MM.1S (cell line): Measurements from ENCODE around the gene PAPSS1.

ENCODE experiments used
- DNase-seq: peaks from one replicate; pipeline ENCODE4 v3.0.0-alpha.2; 2015
- H2AFZ ChIP-seq: fragments of 300-600 bp; sonication (generic); 2 replicates; pipeline ENCODE4 v1.6.0; 2016; ENCODE audit warnings: antibody characterized with exemption, low read length
- H3F3A ChIP-seq: fragments of 300-600 bp; sonication (generic); 2 replicates; pipeline ENCODE4 v1.6.1; 2016; ENCODE audit warnings: mild to moderate bottlenecking, antibody characterized with exemption, low read length, moderate library complexity, mixed read lengths; ENCODE audit not compliant: insufficient read depth
- H3K27ac ChIP-seq: fragments of 300-600 bp; sonication (generic); 2 replicates; pipeline ENCODE4 v1.5.1; 2016; ENCODE audit warnings: mild to moderate bottlenecking, low read length
- H3K27me3 ChIP-seq: fragments of 300-600 bp; sonication (generic); replicated peaks from 2 replicates; pipeline ENCODE4 v1.6.0; 2016; ENCODE audit warnings: low read length; ENCODE audit not compliant: insufficient read depth
- H3K36me3 ChIP-seq: fragments of 300-600 bp; sonication (generic); replicated peaks from 2 replicates; pipeline ENCODE4 v1.6.1; 2016; ENCODE audit warnings: mild to moderate bottlenecking, low read length, mixed read lengths; ENCODE audit not compliant: insufficient read depth
- H3K4me1 ChIP-seq: fragments of 300-600 bp; sonication (generic); 2 replicates; pipeline ENCODE4 v1.6.1; 2016; ENCODE audit warnings: low read length, mixed read lengths
- H3K4me2 ChIP-seq: fragments of 300-600 bp; sonication (generic); 2 replicates; pipeline ENCODE4 v1.6.0; 2016; ENCODE audit warnings: low read depth, low read length
- H3K4me3 ChIP-seq: fragments of 300-600 bp; sonication (generic); 2 replicates; pipeline ENCODE4 v1.5.1; 2016; ENCODE audit warnings: low read length, mixed read lengths
- H3K79me2 ChIP-seq: fragments of 300-600 bp; sonication (generic); 2 replicates; pipeline ENCODE4 v1.6.1; 2016; ENCODE audit warnings: mixed run types, low read length, mixed read lengths
- H3K9ac ChIP-seq: fragments of 300-600 bp; sonication (generic); 2 replicates; pipeline ENCODE4 v1.6.1; 2016; ENCODE audit warnings: low read length, mixed read lengths
- H3K9me2 ChIP-seq: fragments of 300-600 bp; sonication (generic); replicated peaks from 2 replicates; pipeline ENCODE4 v1.6.1; 2016; ENCODE audit warnings: mild to moderate bottlenecking, low read length, mixed read lengths; ENCODE audit not compliant: insufficient read depth
- H3K9me3 ChIP-seq: fragments of 300-600 bp; sonication (generic); replicated peaks from 2 replicates; pipeline ENCODE4 v1.6.1; 2016; ENCODE audit warnings: mild to moderate bottlenecking, low read length, mixed read lengths; ENCODE audit not compliant: insufficient read depth
- H4K20me1 ChIP-seq: fragments of 300-600 bp; sonication (generic); 2 replicates; pipeline ENCODE4 v1.6.1; 2016; ENCODE audit warnings: mild to moderate bottlenecking, low read length, moderate library complexity, mixed read lengths; ENCODE audit not compliant: insufficient read depth
- EZH2 ChIP-seq: fragments of 300-600 bp; sonication (generic); optimal IDR thresholded peaks from 2 replicates; pipeline ENCODE3; 2017; ENCODE audit warnings: low read depth, mild to moderate bottlenecking, antibody characterized with exemption, low read length, mixed read lengths
- EZH2phosphoT487 ChIP-seq: fragments of 300-600 bp; sonication (generic); IDR thresholded peaks from 2 replicates; pipeline ENCODE4 v1.6.1; 2018; ENCODE audit warnings: antibody characterized with exemption, low read length
- TF ChIP-seq, protein P1 (sequence below): fragments of 300-600 bp; sonication (generic); IDR thresholded peaks from 2 replicates; pipeline ENCODE4 v1.5.1; 2016; ENCODE audit warnings: antibody characterized with exemption, low read length, mixed read lengths

PAPSS1 gene

DNA sequence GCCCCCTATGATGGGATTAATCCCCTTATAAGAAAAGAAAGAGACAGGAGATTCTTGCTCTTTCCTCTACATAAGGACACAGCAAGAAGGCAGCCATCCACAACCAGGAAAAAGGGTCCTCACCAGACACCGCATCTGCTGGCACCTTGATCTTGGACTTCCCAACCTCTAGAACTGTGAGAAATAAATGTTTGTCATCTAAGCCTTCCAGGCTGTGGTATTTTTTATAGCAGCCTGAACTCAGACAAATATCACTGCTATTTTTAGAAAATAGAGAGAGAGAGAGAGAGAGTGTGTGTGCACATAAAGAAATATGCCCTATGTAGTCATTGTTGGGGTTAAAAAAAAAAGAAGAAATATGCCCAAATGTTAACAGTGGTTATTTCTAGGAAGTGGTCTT is 104.2 kb downstream of the PAPSS1 start:
- Histone ChIP-seq H3K27me3 (no peaks in the 10 kb centered on the region), H3K9ac (no peak overlapping the region), H3F3A (no peaks in the 10 kb centered on the region), H3K4me3 (no peak overlapping the region), H3K9me2 (no peaks in the 10 kb centered on the region), H3K79me2 (no peaks in the 10 kb centered on the region), H3K36me3 (no peaks in the 10 kb centered on the region; the same call in 1 of the 2 replicates), H3K27ac (no peak overlapping the region), H3K4me2 (no peak overlapping the region), H3K9me3 (no peaks in the 10 kb centered on the region), H3K4me1 (no peaks in the 10 kb centered on the region), H4K20me1 (no peaks in the 10 kb centered on the region), H2AFZ (no peak overlapping the region)
- TF ChIP-seq, protein P1, sequence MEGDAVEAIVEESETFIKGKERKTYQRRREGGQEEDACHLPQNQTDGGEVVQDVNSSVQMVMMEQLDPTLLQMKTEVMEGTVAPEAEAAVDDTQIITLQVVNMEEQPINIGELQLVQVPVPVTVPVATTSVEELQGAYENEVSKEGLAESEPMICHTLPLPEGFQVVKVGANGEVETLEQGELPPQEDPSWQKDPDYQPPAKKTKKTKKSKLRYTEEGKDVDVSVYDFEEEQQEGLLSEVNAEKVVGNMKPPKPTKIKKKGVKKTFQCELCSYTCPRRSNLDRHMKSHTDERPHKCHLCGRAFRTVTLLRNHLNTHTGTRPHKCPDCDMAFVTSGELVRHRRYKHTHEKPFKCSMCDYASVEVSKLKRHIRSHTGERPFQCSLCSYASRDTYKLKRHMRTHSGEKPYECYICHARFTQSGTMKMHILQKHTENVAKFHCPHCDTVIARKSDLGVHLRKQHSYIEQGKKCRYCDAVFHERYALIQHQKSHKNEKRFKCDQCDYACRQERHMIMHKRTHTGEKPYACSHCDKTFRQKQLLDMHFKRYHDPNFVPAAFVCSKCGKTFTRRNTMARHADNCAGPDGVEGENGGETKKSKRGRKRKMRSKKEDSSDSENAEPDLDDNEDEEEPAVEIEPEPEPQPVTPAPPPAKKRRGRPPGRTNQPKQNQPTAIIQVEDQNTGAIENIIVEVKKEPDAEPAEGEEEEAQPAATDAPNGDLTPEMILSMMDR, result no peak
- no peak for TF ChIP-seq EZH2
- TF ChIP-seq EZH2phosphoT487, result no peak
- DNase-seq, result no peak

DNA sequence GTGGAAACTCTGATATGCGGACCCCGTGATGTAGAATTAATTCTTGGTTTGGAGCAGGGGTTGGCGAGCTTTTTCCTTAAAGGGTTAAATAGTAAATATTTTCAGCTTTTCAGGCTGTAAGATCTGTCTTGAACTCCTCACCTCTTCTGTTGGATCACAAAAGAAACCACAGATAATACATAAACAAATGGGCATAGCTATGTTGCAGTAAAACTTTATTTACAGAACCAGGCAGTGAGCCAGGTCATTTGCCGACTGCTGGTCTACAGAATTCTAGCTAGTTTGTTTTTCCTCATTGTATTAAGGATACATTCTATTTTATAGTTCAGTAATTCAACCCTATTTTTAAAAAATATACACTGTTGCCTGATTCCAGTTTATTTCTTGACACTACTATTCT is 116.6 kb downstream of the PAPSS1 start:
- Histone ChIP-seq H3K4me2 (no peak overlapping the region), H3F3A (no peaks in the 10 kb centered on the region), H3K36me3 (no peaks in the 10 kb centered on the region), H3K9ac (no peak overlapping the region), H3K9me3 (no peaks in the 10 kb centered on the region), H3K4me1 (no peaks in the 10 kb centered on the region), H4K20me1 (no peaks in the 10 kb centered on the region), H3K9me2 (no peaks in the 10 kb centered on the region), H3K27ac (no peak overlapping the region), H3K79me2 (no peaks in the 10 kb centered on the region), H3K4me3 (no peak overlapping the region), H3K27me3 (no peaks in the 10 kb centered on the region), H2AFZ (no peak overlapping the region)
- TF ChIP-seq EZH2 (no peak), EZH2phosphoT487 (no peak)
- TF ChIP-seq, protein P1, result no peak
- DNase-seq, result no peak

DNA sequence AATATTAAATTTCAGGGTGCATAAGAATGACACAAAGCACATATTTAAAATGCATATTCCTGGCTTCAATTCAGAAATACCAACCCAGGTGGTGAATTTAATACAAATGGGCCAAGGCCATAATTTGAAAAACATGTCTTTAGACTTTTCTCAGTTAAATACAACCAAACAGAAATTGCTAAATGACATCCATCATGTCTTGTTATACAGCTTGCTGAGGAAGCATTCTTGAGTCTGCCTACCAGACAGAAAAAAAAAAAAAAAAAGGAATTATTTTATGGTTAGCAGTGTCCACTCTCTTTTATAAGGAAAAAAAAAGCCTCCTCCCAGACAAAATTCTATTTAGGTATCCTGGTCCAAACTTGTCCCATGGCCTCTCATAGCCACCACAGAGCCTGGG is 119.1 kb downstream of the PAPSS1 start:
- H3F3A ChIP-seq, result no peaks in the 10 kb centered on the region
- DNase-seq, result no peak
- H3K9ac ChIP-seq, result no peak overlapping the region
- no peak overlapping the region for H3K27ac ChIP-seq
- H3K4me3 ChIP-seq, result no peak overlapping the region
- H2AFZ ChIP-seq, result no peak overlapping the region
- no peaks in the 10 kb centered on the region for H3K27me3 ChIP-seq
- H4K20me1 ChIP-seq, result no peaks in the 10 kb centered on the region
- no peak overlapping the region for H3K4me2 ChIP-seq
- no peaks in the 10 kb centered on the region for H3K79me2 ChIP-seq
- H3K9me2 ChIP-seq, result no peaks in the 10 kb centered on the region
- no peaks in the 10 kb centered on the region for H3K9me3 ChIP-seq
- TF ChIP-seq, protein P1, result no peak
- TF ChIP-seq EZH2 (no peak), EZH2phosphoT487 (no peak)
- no peaks in the 10 kb centered on the region for H3K36me3 ChIP-seq
- H3K4me1 ChIP-seq, result no peaks in the 10 kb centered on the region
